Cortex of kidney (tissue), 1 donor: ENCODE data around the gene CHD1.

Experiments
- DNase-seq: peaks from one replicate; lab custom pipeline; 2025; lab: John Stamatoyannopoulos, UW

The CHD1 gene

DNA sequence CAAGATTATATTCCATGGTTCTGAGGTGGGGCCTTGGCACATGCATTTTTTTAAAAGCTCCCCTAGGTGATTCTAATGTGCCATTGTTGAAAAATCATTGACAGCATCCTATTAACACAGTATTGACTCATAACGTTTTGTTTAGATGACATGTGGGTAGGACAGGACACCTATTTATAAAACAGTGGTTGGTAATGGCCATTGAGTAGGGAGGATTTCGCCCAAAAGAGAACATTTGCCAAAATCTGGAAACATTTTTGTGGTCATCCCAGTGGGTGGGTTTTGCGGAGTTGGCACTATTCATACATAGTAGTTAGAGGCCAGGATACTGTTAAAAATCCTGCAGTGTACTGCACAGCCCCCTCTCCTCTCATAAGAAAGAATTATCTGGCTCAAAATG lies 6.4 kb upstream of the CHD1 start:
- DNase-seq, result no peak

DNA sequence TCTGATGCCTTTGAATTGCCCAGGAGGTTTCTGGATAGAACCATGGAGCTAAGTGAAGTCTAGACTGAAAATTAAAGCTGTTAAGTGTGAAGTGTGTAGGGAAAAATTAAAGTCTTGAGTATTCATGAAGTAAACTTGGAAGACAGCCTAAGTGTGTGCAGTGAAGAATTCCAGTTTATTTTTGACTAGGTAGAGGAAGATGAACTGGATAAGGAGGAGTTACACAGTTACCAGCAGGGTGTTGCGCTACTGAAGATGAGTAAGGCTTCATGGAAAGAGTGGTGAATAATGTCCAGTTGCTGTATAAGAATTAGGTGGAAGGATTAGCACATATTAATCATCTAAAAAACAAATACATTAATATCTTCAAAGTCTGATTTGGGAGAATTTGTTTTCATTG lies 5.7 kb upstream of the CHD1 start:
- no peak for DNase-seq

DNA sequence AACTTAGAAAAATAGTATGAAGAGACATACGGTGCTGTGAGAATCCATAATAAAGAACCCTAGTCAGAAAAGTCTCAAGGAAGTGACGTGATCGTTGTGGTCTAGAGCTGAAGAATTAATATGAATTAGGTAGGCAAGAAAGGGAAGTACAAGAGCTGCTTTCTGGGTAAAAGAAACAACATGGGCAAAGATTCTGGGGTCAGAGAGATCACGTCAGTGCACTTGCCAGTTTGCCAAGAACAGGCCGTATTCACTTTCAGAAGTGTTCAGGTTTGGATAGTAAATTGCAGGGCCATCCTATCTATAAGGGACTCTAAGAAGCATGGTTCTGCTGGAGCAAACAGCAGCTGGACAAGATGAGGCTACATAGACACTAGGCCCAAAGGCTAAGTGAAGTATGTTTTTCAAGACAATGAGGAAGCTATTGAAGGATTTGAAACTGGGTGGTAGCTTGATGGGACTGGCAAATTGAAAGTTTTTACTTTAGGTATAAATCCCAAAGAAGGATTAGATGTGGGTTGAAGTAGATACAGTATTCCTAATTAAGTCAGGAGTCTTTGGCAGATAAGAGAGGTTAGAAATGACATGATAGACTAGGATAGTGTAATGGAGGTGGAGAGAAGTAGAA lies 4.8 kb upstream of the CHD1 start:
- DNase-seq, result no peak

DNA sequence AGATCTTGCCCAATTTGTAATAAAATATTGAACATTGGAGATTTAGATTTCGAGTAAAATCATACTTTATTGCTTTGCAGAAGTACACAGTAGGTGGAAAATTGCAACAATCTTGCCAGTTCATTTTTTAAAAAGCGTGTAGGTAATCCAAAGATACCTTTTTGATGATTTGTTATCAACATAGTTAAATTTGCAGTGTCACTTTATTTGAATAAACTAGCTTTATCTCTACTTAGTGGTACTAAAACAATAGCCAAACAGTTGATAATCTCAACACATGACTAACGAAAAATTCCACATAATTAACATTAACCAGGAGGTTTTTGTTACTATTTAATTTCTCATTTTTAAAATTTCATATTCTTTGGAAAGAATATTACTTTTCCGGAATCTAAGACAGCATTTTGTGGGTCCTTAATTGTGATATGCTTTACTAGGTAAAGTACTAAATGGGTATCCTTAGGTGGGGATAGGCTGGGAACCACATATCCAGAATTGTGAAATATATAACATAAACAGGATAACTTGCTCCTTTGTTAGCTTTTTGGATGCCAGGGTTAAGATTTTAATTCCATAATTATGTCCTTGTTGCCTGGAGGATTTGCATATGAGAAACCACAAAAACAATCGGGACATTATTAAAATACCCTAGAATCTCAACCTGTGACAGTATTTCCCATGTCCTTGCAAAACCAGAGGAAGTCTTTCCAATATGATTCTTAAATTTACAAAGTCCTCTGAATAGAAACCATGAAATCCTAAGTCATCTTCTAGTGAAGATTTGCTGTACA lies 2.4 kb upstream of the CHD1 start:
- no peak for DNase-seq

DNA sequence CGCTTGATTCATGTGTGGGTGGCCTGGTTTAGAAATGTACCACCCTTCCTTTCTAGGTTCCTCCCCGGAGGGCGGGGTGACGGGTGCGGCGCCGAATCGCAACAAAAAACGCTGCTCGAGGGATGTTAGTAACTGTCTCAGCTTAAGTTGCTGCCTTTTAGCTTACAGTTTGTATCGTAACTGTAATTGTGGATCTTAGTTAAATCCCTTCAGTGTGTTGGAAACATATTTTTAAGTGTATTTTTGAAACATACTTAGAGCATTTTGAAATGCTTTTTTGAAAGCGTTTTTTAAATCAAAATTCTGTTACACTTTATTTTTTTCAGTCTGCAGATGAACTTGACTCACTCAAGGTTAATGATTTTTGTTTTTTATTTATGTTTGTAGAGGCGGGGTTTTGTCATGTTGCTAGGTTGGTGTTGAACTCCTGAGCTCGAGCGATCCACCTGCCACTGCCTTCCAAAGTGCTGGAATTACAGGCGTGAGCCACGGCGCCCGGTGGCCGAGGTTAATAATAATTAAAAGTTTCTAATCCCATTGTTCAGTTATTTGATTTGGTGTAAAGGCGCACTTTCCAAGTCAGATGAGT lies 997 bp upstream of the CHD1 start:
- no peak for DNase-seq

DNA sequence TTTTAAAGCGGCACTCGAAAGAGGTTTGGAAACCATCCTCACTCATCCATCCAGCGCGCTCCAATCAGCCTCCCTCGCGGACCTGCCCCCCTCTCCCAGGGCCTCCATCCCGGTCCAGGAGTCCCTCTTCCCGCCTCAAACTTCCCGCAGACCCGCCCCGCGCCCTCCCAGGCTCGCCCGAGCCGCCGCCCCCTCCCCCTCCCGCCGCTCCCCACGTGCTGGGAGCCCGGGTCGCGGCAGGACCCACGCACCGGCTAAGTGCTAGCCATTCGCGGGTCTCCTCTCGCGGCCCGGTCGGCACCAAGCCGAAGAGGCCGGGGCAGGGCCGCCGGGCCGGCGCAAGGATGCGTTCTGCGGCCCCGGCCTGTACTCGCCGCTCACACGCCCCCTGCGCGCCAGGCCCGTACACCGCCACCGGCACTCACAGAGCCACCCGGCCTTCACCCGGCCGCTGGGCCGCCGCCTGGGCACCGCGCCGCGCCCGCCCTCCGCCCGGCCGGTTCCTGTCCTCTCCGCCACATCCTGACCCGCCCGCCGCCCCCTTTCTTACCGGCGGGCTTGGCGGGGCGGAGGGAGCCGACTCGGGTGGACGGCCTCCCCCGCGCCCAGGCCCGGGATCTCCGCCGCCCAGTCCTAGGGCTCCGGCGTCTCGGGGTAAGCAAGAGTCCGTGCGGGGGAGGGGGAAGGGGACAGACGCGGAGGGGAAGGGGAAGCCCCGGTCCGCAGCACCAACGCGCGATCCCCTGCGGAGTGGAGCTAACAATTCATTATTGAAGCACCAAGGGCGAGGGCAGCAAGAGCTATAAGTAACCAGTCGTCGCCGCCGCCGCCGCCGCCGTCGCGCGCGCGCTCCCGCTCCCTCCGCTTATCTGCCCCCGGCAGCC lies 576 bp downstream of the CHD1 start:
- DNase-seq, result no peak

DNA sequence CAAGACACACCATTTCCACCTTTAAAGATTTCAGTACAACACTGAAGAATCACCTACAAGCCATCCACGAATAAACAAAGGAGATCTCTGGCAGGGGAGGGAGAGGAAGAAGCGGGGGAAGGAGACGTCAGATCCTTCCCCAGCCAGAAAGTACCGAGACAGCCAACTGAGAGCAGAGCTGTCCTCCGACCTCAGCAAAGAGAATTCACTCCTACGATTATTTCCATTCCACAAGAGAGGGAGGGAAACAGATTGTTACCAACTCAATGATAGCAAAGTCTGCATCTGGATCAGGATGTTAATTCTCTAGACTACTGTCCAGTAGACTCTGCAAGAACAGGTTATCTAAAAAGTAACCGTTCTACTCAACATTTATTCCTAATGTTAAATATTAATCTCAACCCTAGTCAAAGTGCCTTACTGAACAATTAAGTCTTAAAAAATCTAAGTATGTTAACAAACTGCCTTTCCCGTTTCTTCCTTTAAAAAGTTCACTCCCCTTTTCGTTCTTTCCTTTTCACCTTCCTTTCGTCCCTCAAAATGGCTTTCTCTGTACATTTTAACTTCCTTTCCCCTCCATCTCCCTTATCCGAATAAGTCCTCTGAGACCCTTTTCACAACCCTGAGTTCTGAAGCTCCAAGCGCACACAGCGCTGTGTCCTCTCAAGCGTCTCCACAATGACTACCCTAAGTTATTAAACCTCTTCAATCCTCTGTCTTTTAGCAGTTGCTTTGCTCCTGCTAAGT lies 1.4 kb downstream of the CHD1 start:
- no peak for DNase-seq

DNA sequence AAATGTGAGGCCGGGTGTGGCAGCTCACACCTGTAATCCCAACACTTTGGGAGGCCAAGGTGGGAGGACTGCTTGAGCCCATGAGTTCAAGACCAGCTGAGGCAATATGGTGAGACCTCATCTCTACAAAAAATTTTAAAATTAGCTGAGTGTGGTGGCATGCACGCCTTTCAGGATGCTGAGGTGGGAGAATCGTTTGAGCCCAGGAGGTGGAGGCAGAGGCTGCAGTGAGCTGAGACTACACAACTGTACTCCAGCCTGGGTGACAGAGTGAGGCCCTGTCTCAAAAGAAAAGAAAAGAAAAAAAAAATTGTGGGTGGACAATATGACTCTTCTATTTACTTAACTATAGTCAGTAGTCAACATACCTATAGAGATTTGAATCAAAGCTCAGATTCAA lies 4.8 kb downstream of the CHD1 start:
- DNase-seq, result no peak

DNA sequence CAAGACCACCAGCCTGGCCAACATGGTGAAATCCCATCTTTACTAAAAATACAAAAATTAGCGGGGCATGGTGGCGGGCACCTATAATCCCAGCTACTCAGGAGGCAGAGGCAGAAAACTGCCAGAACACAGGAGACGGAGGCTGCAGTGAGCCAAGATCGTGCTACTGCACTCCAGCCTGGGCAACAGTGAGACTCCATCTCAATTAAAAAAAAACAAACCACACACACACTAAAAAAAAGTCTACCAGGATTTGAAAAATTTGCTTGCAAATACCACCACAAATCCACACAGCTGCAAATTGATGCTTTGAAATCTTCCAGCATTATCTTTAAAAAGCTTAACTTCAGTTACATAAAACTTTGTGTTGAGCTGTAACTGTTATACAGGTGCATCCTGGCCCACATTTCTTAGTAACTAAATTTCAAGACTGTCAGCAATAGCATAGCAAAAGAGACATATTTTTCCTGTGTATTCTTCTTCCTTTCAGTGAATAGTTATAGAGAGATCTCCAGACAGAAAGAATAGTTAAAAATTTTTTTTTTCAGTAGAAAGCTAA lies 6.8 kb downstream of the CHD1 start:
- DNase-seq, result no peak

DNA sequence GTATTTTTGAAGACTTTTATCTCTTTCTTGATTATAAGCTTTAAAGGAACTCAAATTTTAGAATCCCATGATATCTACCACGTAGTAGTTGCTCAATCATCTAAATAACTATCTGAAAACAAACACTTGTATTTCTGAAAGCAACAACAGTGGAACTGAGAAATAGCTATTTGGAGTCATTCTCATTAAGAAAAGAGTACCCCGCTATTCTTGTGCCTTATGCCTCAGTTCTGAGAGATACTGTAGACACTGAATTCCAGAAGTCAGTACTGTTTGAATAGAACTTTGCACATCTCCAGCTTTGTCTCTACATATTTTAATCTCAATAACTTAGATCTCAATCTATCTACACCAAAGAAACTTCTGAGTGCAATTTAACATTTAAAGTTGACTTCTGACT lies 11.4 kb downstream of the CHD1 start:
- DNase-seq, result no peak

DNA sequence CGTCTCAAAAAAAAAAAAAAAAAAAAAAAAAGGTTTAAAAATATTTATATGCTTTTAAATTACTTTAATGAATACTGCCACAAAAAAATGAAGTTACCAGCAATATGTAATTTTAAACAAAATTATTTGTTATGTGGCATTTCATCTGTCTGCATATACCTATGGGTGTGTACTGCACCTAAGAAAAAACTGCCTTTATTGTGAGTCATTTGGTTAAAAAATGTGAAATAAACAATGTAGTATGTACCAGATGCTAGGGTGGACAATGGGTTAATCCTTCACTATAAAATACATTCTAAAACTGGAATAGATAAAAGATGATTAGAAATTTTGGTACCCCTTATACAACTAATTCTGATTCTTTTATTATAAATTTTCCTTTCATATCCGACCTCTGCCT lies 12.3 kb downstream of the CHD1 start:
- DNase-seq, result no peak

DNA sequence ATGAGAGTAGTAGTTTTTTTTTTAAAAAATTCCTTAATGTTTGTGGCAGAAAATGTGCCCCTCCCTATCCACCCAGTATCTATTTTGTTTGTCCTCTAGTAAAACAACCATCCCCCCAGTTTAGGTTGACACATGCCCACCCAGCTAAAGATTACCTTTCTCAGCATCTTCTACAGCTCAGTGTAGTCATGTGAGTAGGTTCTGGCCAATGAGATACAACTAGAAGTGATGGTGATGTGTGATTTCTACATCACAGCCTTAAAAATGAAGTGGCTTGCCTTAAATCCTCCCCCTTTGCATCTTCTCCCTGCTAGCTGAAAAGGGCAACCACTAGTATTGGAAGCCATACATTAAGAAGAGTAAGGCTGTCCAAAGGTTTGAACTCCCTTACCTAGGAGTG lies 14.9 kb downstream of the CHD1 start:
- DNase-seq, result no peak

DNA sequence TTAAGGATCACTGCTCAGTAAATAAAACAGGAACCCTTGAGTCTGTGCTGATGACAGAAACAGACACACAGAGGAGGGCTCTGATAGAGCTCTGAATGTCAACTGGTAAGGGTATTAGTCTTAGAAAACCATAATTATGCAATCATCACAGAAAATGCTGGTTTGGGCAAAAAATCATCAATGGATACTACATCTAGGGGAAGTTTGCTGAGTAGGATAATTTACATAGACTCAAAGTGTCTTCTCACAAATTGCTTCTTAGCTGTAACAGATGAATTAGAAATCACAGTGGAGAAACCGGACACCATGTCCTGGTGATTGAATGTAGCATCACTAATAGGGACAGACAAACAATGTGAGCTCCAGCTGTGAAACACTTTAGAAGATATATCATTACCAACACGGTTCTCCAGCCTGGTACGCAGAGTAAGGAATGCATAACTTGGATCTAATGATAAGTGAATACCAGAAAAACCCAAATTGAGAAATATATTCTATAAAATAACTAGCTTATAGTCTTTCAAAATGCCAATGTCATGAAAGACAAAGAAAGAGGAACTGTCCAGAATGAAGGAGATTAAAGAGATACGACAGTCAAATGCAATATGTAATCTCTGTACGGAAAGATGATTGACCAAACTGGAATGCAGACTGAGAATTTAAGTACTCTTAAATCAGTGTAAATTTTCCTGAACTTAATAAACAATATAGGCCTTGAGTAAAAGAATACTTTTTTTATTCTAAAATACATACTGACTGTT lies 17.3 kb downstream of the CHD1 start:
- no peak for DNase-seq

DNA sequence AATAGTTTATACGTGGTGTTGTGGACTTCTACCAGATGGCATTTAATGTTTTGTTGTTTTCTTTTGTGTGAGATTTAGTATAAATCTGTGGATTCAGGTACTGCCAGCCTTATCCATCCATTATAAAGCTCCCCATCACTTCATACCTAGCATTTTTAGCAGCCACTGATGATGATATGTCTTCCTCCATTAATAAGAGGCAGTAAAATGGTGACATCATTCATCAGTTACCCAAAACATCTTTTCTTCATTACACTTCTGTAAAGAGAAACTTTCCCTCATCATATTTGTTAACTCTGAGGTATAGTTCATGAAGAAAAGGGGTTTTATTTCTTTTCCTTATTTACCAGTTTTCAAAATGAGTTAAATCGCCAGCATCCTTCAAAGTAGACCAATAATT lies 19.4 kb downstream of the CHD1 start:
- DNase-seq, result no peak

DNA sequence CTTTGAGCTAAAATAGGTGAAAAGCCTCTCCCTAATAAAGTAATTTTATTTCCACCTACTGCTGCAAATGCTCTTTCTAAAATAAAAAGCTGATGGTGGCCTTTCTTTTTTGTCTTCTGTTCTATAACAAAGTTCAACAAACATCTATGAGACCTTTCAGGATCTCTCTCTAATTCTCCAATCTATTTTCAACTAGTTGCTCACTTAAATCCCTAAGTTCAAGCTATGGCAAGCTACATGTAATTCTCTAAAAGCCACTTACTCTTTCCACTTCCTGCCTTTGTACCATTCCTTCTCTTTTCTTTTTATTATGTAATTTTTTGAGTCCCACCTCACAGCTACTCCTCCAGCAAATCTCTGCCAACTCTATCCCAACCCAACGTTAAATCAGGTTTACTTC lies 20.9 kb downstream of the CHD1 start:
- no peak for DNase-seq

DNA sequence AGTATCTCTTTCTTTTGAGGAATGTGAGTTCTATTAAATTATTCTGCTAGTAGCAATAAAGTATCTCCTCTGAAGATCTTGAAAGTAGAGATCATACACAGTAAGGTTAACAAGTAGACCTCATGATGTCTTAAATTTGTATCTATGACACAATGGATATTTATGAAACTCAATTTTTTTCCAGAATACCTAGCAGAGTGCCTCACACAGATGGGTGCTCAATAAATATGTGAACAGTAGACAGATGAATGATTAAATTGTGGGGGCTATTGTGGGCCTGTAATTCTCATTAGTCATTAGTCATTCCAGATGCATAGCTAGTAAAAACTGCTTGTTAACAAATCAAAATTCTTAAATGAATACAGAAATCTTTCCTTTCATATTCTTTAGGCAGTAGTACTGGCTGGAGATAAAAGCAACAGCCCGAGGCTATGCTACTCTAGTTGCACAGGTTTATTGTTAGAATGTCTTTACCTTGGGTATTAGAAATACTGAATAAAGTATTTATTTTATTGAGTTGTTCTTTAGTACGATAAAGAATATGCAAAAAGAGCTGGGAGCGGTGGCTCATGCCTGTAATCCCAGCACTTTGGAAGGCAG lies 22.0 kb downstream of the CHD1 start:
- DNase-seq, result no peak

DNA sequence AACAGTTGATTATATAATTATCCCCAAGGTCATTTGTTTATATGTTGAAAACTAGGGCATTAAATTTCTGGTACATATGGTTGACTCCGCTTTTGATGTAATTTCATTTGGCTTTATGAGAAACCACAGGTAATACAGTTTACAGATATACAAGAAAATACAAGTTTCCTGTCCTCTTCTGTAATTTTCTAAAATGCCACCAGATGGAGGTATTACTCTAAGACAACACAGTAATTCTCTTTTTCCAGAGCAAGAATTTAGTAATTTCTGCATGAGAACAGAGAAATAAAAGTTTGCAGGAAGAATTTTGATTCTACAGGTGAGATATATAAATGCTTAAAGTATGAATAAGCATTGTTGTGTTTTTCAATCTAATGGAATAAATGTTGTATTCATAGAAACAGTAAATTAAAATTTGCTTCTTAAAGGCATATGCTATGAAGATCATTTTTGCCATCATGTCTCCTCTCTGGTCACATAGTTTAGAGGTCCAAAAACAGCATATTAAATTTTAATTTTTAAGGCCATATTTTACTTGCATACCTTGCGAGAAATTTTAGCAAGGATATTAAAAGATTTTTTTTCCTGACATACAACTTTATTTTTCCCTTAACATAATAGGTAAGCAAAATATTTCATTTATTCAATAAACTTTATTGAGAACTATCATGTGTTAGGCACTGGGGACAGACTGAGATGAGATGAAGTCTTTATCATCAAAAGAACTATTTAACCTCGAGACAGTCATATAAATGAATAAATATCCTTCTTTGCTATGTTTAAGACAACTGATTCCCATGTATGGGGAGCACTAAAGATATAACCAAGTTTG lies 22.7 kb downstream of the CHD1 start:
- DNase-seq, result no peak

DNA sequence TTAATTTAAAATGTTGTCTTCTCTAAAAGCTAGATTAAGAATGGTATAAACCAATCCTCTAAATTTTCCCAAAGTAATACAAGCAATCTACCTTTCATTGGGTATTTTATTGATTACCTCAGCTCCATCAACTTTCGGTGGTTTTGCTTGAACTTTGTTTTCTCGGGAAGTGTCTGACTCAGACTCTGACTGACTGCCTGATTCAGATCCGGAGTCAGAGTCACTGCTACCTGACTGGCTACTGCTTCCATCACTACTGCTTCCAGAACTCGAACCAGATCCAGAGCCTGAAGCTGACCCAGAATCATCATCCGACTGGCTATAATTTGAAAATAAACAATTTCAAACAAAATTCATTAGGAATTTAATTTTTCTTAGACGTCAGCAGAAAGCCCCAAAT lies 24.0 kb downstream of the CHD1 start:
- no peak for DNase-seq

DNA sequence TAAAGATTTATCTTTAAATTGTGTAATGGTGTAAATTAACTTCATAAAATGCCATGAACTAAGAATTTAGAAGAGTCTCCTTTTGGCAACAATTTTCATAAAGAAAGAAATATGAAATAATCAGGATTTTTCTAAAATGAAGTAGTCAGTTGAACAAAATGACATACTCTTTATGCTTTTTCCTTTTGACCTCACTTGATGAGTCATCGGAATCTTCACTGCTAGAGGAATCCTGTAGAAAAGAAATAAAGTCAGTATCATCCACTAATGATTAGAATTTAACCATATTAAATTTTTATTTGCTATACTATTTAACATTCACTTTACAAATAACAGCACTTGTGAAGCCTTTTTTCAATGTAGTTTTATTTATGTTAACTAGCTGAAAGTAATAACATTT lies 26.1 kb downstream of the CHD1 start:
- DNase-seq, result no peak
